NB4 (cell line): Measurements from ENCODE around the gene CDC42EP4.

Source experiments
- DNase-seq: peaks from one replicate; pipeline ENCODE4 v3.0.0; 2010; ENCODE audit warnings: low read depth
- H3K4me3 ChIP-seq: one replicate; pipeline ENCODE4 v1.5.1; 2011; ENCODE audit warnings: mild to moderate bottlenecking, low read depth, low read length, moderate library complexity
- CTCF ChIP-seq: IDR thresholded peaks from one replicate; pipeline ENCODE4 v1.5.1; 2012; ENCODE audit warnings: low read depth, low read length
- MAX ChIP-seq: IDR thresholded peaks from 2 replicates; pipeline ENCODE4 v1.6.1; 2011; ENCODE audit warnings: low read depth, low read length
- MYC ChIP-seq: IDR thresholded peaks from 2 replicates; pipeline ENCODE4 v1.6.1; 2011; ENCODE audit warnings: low read depth, low read length
- POLR2A ChIP-seq: IDR thresholded peaks from 2 replicates; pipeline ENCODE4 v1.6.1; 2011; ENCODE audit warnings: mild to moderate bottlenecking; ENCODE audit not compliant: insufficient read length; ENCODE audit errors: extremely low read depth

The CDC42EP4 gene

DNA sequence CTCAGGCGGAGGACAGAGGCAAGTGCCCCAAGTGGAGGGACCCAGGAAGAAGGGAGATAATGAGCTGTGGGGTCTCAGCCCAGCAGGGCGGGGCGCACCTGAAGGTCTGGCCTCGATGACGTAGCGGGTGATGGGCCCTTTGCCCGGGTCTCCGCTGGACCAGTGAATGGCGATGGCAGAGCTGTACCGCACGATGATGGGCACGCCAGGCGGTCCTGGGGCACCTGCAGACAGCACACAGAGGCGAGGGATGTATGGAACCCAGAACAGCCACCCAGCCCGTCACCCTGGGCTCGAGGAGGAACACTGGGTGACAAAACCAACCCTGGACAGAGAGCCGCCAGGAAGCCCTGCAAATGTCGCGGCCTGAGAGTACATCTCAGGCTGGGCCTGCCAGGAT lies 46.2 kb upstream of the CDC42EP4 start:
- no peak for DNase-seq
- no peak for TF ChIP-seq MYC
- no peak overlapping the region for H3K4me3 ChIP-seq

DNA sequence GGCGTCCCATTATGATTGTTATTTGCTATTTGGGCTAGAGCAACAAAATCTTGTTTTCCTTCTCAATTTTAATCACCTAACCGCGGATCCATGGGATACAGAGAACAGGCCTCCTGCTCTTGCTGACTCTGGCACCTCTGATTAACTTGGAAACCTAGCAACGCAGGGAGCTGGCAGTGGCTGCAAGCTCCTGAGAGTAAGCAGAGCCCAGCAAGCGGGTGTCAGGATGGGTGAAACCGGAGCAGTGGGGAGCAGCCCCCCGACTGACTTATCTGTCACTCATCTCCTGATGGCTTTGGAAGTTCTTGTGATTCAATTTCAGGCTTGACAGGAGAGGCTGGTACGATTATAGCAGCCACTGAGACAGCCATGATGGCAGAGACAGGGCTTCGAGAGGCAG lies 45.5 kb upstream of the CDC42EP4 start:
- DNase-seq: no peak
- TF ChIP-seq MYC (no peak), CTCF (no peak), MAX (no peak), POLR2A (no peak)
- H3K4me3 ChIP-seq: no peak overlapping the region

GRCh38 chr17:73356561-73357170 lies 44.9 kb upstream of the CDC42EP4 start:
- DNase-seq: no peak
- no peak overlapping the region for H3K4me3 ChIP-seq
- TF ChIP-seq MYC (no peak), CTCF (no peak)

DNA sequence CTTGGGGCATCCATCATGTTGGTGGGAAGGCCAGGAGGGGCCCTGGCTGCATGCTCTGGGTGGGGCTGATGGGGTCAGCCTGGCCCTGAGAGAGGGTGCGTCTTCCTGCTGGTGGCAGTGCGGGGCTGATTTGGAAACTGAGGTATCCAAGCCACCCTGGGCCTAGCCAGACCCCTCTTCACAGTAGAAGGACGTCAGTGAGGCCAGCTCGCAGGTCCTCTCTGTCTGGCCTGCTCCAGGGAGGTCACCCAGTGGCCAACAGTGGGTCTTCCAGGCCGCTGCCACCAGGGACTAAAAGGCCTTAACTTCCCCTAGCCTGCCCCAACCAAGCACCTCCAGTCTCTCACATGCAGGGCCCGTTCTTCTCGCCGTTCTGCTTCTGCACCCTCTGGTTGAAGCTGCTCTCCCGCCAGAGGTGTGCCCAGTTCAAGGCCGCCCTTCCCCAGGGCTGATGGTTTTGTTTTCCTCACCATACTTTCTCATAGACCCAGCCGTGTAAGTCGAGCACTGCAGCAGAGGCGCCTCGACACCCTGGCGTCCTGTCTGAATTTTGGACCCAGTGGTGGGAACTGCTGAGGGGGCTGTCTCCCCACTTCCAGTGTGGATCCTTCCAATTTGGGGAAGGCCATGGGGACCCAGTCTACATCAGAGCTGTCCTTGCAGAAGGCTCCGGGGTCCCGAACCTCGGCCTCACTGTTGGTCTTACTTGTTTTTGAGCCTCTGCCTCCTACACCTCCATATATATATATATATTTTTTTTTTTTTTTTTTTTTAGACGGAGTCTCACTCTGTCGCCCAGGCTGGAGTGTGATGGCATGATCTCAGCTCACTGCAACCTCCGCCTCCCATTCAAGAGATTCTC lies 42.9 kb upstream of the CDC42EP4 start:
- TF ChIP-seq POLR2A (no peak), MAX (no peak), CTCF (no peak), MYC (no peak)
- H3K4me3 ChIP-seq: no peak overlapping the region
- no peak for DNase-seq

GRCh38 chr17:73352261-73352660 lies 40.5 kb upstream of the CDC42EP4 start:
- H3K4me3 ChIP-seq: no peak overlapping the region
- TF ChIP-seq CTCF (no peak), MAX (no peak), POLR2A (no peak), MYC (no peak)
- no peak for DNase-seq

DNA sequence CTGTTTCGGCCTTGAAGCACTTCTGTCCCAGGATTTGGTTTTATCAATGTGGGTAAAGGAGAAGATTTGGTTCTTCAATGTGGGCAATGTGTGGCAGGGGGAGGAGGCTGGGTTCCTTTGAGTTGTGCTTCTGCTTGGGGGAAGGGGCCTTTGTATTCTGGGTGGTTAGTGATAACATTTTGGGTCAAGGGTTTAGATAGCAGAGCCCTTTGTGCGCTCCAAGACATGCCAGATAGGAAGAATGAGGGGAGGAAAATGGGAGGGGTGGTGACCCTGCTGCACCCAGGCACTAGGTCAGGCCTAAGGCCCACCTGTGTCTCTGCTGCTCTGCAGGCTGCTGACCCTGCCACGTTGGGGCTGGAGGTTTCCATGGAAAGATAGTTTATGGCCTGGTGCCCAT lies 40.0 kb upstream of the CDC42EP4 start:
- no peak for DNase-seq
- TF ChIP-seq CTCF (no peak), MYC (no peak), POLR2A (no peak), MAX (no peak)

More for the DNA sequence above, 40.0 kb upstream of the CDC42EP4 start:
- H3K4me3 ChIP-seq: no peak overlapping the region
